HG03175 (cell line): Measurements from ENCODE around the gene C22orf39.
A peak's percentile ranks its signal among the peaks of the same experiment; 100 is the strongest.
"Not testable (repeated sequence)": the region's sequence is repeated elsewhere in the genome, so short reads cannot be mapped to it uniquely, and the experiment has no call there.

Experiments
- ATAC-seq: cut with Tn5 transposase; IDR thresholded peaks from one replicate; pipeline ENCODE4 v1.9.1; 2021; ENCODE audit warnings: mild to moderate bottlenecking, moderate library complexity; ENCODE audit not compliant: unreplicated experiment

The C22orf39 gene

GRCh38 chr22:19455033-19455432 is 7.5 kb upstream of the C22orf39 start:
- no peak for ATAC-seq

- no peak for ATAC-seq
These were observed 6.6 kb upstream of the C22orf39 start for GRCh38 chr22:19454156-19454555.

- ATAC-seq: no peak
These were observed 6.2 kb upstream of the C22orf39 start for GRCh38 chr22:19453718-19454117.

GRCh38 chr22:19451570-19451969 is 4.1 kb upstream of the C22orf39 start:
- ATAC-seq: no peak

GRCh38 chr22:19450363-19451175 is 3.1 kb upstream of the C22orf39 start:
- no peak for ATAC-seq

GRCh38 chr22:19449422-19449767 is 1.9 kb upstream of the C22orf39 start:
- ATAC-seq: no peak

- ATAC-seq: no peak
These were observed 1.4 kb upstream of the C22orf39 start for GRCh38 chr22:19448739-19449421.

GRCh38 chr22:19448076-19448607 is 631 bp upstream of the C22orf39 start:
- peak; percentile 51 for ATAC-seq

- peak; percentile 8 for ATAC-seq
These were observed 745 bp downstream of the C22orf39 start for GRCh38 chr22:19446603-19447329.

GRCh38 chr22:19445279-19445982 is 2.1 kb downstream of the C22orf39 start:
- ATAC-seq: not testable (repeated sequence)

GRCh38 chr22:19443544-19444211 is 3.8 kb downstream of the C22orf39 start:
- ATAC-seq: no peak

GRCh38 chr22:19442166-19442565 is 5.3 kb downstream of the C22orf39 start:
- ATAC-seq: no peak

- no peak for ATAC-seq
These were observed 6.9 kb downstream of the C22orf39 start for GRCh38 chr22:19440411-19441195.

GRCh38 chr22:19438298-19438697 is 9.2 kb downstream of the C22orf39 start:
- ATAC-seq: no peak

GRCh38 chr22:19436444-19437161 is 10.9 kb downstream of the C22orf39 start:
- ATAC-seq: not testable (repeated sequence)

GRCh38 chr22:19434829-19435580 is 12.5 kb downstream of the C22orf39 start:
- no peak for ATAC-seq

- ATAC-seq: no peak
These were observed 13.1 kb downstream of the C22orf39 start for GRCh38 chr22:19434401-19434800.
